Activated T-cell treated with anti-CD3 and anti-CD28 coated beads, Interleukin-2, amount 50 U/mL, for 72 hours (primary cell): Measurements from ENCODE around the gene CPNE1. TPM values are rescaled to one million over a fixed set of nuclear protein-coding genes. Genes with fewer than 3 reads are reported as not detected.

ENCODE experiments used
- ATAC-seq, 2 donors: fragments of 150-1000 bp; cut with Tn5 transposase; replicated peaks in 1 of 2; 2 replicates each; pipeline ENCODE4 v1.10.0; 2021; ENCODE audit warnings: moderate library complexity in 2 of 2, mild to moderate bottlenecking in 1 of 2
- DNase-seq, 2 donors: peaks; one replicate each; pipeline ENCODE4 v3.0.0; 2021 to 2022; ENCODE audit warnings: mixed read lengths in 1 of 2
- H3K27ac Mint-ChIP-seq: one replicate; pipeline ENCODE4 v1.8.0; 2022; ENCODE audit warnings: mild to moderate bottlenecking, moderate library complexity, mixed read lengths
- H3K27me3 Mint-ChIP-seq: one replicate; pipeline ENCODE4 v1.8.0; 2022; ENCODE audit warnings: low read depth, mixed read lengths
- H3K36me3 Mint-ChIP-seq, 2 donors: one replicate each; pipeline ENCODE4 v1.8.0; 2022; ENCODE audit warnings: mixed read lengths in 2 of 2, mild to moderate bottlenecking in 1 of 2; ENCODE audit not compliant: insufficient read depth in 2 of 2
- H3K4me1 Mint-ChIP-seq: one replicate; pipeline ENCODE4 v1.8.0; 2022; ENCODE audit warnings: low read depth, mixed read lengths
- H3K4me3 Mint-ChIP-seq, 2 donors: one replicate each; pipeline ENCODE4 v1.8.0; 2022; ENCODE audit warnings: mild to moderate bottlenecking in 2 of 2, mixed read lengths in 2 of 2, moderate library complexity in 2 of 2
- H3K9me3 Mint-ChIP-seq, 2 donors: one replicate each; pipeline ENCODE4 v1.8.0; 2022; ENCODE audit warnings: mixed read lengths in 2 of 2
- total RNA-seq, 2 donors: library from RNA; stranded (reverse); gene quantifications; one replicate each; pipeline ENCODE4 v1.2.3, GENCODE V29; 2022

Gene CPNE1
- total RNA-seq, 2 donors from 2014 or later, result 459 to 512 TPM

DNA sequence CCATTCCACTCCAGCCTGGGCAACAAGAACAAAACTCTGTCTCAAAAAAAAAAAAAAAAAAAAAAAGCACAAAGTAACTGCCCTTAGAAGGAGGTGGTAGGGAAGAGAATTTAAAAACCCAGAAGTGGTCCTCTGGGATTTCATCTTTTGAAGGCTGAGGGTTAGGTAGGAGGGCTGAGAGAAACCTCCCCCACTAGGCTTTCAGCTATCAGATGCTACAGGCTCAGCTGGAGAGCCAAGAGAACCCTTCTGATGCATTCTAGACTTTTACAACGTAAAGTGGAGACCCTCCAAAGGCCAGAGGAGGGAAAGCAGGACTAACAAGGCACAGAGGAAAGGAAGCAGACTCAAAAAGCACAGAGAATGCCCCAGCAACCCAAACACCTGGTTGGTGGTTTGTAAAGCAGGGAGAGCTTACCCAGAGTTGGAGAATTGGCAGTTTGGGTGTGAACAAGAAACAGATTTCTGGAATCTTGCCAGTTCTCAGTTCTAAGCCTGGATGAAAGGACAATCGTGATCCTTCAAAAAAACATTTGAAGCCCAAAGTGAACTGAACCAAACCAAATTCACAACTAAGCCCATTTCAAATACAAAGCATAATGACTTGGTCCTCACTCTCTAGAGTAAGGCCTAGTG, 72.2 kb downstream of the CPNE1 start:
- Mint-ChIP-seq H3K27ac (no peak overlapping the region), H3K4me3 (no peak overlapping the region), H3K4me1 (no peaks in the 10 kb centered on the region), H3K27me3 (peaks cover 8% of the 10 kb centered on the region), H3K9me3 (no peaks in the 10 kb centered on the region), H3K36me3 (no peaks in the 10 kb centered on the region)
- DNase-seq (no peak), ATAC-seq (no peak)

DNA sequence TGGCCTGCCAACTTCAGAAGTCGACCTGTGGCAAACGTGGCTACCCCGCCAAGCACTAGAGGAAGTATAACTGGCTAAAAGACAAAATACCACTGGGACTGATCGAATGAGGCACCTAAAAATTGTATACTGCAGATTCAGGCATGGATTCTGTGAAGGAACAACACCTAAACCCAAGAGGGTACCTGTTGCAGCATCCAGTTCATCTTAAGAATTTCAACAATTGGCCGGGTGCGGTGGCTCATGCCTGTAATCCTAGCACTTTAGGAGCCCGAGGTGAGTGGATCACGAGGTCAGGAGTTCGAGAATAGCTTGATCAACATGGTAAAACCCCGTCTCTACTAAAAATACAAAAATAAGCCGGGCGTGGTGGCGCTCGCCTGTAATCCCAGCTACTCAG, 76.3 kb downstream of the CPNE1 start:
- H3K36me3 Mint-ChIP-seq, result no peaks in the 10 kb centered on the region
- H3K4me3 Mint-ChIP-seq, result no peak overlapping the region
- H3K27me3 Mint-ChIP-seq, result no peaks in the 10 kb centered on the region
- DNase-seq (no peak), ATAC-seq (no peak)
- H3K27ac Mint-ChIP-seq, result no peak overlapping the region
- H3K9me3 Mint-ChIP-seq, result no peaks in the 10 kb centered on the region
- no peaks in the 10 kb centered on the region for H3K4me1 Mint-ChIP-seq

DNA sequence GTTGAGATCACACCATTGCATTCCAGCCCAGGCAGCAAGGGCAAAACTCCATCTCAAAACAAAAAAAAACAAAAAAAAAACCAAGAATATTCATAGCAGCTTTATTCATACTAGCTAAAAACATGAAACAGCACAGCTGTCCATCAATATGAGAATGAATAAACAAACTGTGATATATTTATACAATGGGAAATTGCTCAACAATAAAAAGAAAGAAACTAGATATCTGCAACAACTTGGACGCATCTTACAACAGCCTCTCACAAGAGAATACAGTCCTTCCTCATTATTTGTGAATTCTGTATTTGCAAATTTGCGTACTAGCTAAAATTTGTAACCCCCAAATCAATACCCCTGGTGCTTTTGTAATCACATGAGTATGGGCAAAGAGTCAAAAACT, 77.3 kb downstream of the CPNE1 start:
- Mint-ChIP-seq H3K4me1 (no peaks in the 10 kb centered on the region), H3K36me3 (no peaks in the 10 kb centered on the region), H3K9me3 (no peaks in the 10 kb centered on the region), H3K27me3 (no peaks in the 10 kb centered on the region), H3K27ac (no peak overlapping the region), H3K4me3 (no peak overlapping the region)
- ATAC-seq (no peak), DNase-seq (no peak)

DNA sequence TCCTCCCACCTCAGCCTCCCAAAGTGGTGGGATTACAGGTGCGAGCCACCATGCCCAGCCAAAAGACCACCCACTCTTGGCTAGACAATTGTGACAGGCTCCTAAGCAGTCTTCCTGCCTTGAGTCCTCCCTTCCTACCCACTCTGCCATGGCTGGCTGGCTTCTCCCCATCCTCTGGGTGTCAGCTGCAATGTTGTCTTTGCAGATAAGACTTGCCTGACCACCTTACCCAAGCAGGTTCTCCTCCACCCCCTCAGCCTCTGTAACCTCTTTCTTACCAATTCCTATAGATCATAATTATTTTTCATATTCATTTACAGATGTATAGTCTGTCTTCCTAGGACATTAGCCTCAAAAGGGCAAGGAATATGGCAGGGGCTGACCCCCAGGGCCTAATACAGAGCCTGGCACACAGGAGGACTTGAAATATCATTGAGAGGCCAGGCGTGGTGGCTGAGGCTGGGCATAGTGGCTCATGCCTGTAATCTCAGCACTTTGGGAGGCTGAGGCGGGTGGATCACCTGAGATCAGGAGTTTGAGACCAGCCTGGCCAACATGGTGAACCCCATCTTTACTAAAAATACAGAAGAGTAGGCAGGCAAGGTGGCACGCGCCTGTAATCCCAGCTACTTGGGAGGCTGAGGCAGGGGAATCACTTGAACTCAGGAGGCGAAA, 77.8 kb downstream of the CPNE1 start:
- no peak overlapping the region for H3K27ac Mint-ChIP-seq

DNA sequence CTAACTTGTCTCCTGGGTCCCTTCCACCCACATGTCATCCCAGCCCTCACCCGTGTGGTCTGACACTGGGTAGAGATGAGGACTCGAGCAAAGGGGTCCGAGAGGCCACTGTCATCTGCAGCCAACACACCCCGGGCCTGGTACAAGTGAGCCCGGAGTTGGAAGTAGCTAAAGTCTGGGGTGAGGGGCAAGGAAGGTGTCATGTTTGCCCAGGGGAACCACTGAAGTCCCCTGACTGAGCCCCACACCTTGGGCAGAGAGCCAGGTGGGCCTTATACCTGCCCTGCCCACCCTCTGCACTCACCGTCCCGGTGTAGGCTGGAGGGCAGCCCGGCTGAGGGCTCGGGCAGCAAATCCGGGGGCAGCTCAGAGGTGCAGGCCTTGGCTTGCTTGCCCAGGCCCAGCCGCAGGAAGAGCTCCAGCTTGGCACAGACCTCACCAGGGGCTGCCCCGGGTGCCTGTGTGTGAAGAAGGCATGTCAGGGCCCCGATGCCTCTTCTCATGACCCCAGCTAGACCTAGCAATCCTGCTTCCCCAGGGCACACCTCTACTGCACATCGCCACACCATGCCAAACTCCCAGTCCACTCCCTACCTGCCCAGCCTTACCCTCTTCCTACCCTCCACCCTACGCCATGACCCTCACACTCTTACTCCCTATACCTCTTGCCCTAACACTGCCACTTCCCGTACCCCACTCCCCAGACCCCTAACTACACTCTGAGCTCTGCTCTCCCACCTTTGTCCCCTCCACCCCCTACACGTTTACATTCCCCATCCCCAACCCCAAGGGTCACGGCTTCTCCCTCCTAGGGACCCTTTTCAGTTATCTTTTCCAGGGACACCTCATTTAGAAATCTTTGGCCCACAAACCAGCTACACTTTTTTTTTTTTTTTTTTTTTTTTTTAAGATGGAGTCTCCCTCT, 80.8 kb downstream of the CPNE1 start:
- no peaks in the 10 kb centered on the region for H3K36me3 Mint-ChIP-seq
- no peaks in the 10 kb centered on the region for H3K4me1 Mint-ChIP-seq
- H3K4me3 Mint-ChIP-seq, result no peak overlapping the region
- DNase-seq (no peak), ATAC-seq (no peak)
- H3K27ac Mint-ChIP-seq, result no peak overlapping the region
- H3K27me3 Mint-ChIP-seq, result no peaks in the 10 kb centered on the region
- H3K9me3 Mint-ChIP-seq, result no peaks in the 10 kb centered on the region

More for the DNA sequence above, 77.8 kb downstream of the CPNE1 start:
- DNase-seq (no peak), ATAC-seq (no peak)
- no peaks in the 10 kb centered on the region for H3K9me3 Mint-ChIP-seq
- H3K4me1 Mint-ChIP-seq, result no peaks in the 10 kb centered on the region
- no peak overlapping the region for H3K4me3 Mint-ChIP-seq
- no peaks in the 10 kb centered on the region for H3K27me3 Mint-ChIP-seq
- H3K36me3 Mint-ChIP-seq, result no peaks in the 10 kb centered on the region

DNA sequence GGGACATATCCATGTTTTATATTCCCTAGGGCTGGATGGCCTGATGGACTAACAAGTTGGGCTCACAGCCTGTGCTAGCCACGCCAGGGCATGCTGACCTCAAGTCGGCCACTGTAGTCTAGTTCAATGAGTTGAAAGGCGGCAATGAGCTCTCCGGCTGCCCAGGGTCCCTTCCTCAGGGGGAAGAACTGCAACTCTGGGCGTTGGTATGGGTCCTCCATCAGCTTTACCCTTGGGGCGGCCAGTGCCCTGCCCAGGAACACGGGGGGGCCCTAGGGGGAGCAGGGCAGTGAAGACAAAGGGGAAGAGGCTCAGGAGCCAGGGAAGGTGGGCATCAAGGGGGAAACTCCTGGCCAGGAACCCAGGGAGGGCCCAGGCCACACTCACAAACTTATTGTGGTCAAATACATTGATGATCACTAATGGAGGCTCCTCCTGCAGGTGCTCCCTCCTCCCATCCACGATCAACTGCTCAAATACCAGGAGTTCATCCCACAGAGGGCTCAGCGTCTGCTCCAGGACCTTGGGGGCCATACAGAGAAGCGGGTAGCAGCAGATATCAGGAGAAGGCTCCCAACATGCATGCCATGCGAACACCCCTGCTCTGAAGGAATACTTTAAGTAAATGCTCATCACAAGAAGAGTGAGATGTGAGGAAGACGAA, 81.8 kb downstream of the CPNE1 start:
- H3K36me3 Mint-ChIP-seq, result no peaks in the 10 kb centered on the region
- H3K27me3 Mint-ChIP-seq, result no peaks in the 10 kb centered on the region
- no peak overlapping the region for H3K4me3 Mint-ChIP-seq
- H3K4me1 Mint-ChIP-seq, result no peaks in the 10 kb centered on the region
- ATAC-seq (no peak), DNase-seq (no peak)
- no peak overlapping the region for H3K27ac Mint-ChIP-seq
- H3K9me3 Mint-ChIP-seq, result no peaks in the 10 kb centered on the region

DNA sequence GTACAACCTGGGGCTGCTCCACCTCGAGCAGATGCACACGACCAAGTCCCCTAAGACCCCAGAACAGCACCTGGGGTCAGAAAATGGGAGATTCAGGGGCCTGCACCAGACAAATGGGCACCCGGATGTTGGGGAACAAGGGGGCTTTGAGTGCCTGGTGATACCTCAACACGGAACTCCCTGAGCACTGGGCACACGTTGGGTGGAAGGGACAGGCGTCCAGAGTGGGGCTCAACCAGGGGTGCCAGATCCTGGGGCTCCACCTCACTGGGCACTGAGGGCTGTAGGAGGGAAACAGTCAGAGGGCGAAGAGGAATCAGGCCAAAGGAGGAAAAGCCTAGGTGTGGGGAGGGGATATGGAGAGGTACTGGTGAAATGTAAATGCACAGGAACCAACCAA, 82.6 kb downstream of the CPNE1 start:
- Mint-ChIP-seq H3K4me1 (no peaks in the 10 kb centered on the region), H3K27me3 (no peaks in the 10 kb centered on the region), H3K4me3 (no peak overlapping the region), H3K36me3 (no peaks in the 10 kb centered on the region), H3K9me3 (no peaks in the 10 kb centered on the region), H3K27ac (no peak overlapping the region)
- ATAC-seq (no peak), DNase-seq (no peak)

DNA sequence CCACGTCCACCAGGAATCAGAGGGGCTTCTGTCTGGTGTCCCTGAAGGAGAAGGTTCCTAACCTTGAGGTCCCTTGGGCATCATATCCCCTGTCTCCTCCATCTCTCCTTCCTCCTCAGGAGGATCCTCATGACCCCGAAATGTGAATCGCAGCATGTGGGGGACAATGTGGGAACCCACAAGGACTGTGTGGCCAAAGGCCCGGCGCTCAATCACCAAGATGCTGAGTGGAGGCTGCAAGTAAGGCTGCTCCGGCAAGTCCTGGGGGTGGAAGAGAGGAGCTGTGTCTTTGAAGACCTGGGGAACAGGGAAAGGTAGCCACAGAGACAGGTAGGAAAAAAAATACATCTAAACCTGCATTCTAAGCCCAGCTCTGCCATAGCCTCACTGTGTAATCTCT, 85.5 kb downstream of the CPNE1 start:
- no peaks in the 10 kb centered on the region for H3K4me1 Mint-ChIP-seq
- DNase-seq (no peak), ATAC-seq (no peak)
- H3K27me3 Mint-ChIP-seq, result no peaks in the 10 kb centered on the region
- peaks cover 0 to 1% of the 10 kb centered on the region in 2 donors for H3K36me3 Mint-ChIP-seq
- H3K9me3 Mint-ChIP-seq, result no peaks in the 10 kb centered on the region
- H3K27ac Mint-ChIP-seq, result no peak overlapping the region
- H3K4me3 Mint-ChIP-seq, result no peak overlapping the region

DNA sequence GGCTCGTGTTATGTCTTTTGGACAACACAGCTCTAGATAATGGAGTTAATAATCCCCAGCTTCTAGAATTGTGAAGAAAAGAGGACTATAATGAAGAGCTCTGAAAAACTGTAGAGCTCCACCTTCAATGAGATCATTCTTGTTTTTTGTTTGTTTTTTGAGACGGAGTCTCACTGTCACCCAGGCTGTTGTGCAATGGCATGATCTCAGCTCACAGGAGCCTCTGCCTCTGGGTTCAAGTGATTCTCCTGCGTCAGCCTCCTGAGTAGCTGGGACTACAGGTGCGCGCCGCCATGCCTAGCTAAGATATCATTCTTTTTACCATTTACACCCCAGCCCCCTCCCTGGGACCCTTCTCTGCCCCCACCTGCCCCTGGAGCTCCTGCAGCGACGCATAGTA, 86.2 kb downstream of the CPNE1 start:
- DNase-seq, result no peak
- Mint-ChIP-seq H3K4me3 (no peak overlapping the region), H3K4me1 (no peaks in the 10 kb centered on the region), H3K27ac (no peak overlapping the region), H3K9me3 (no peaks in the 10 kb centered on the region), H3K27me3 (no peaks in the 10 kb centered on the region), H3K36me3 (peaks cover 0 to 4% of the 10 kb centered on the region in 2 donors)
- no peak for ATAC-seq

DNA sequence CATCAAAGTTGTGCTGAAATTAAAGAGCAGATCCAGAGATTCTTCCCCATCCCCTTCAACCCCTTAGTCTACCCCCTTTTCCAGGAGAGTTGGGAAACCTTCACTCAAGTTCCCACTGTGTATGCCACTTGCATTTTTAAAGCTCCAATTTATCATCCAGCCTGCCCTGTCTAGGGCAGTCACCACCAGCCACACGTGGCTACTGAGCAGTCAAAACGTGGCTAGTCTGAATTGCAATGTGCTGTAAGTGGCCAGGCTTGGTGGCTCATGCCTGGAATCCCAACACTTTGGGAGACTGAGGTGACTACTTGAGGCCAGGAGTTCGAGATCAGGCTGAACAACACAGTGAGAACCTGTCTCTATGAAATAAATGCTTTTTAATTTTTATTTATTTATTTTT, 87.9 kb downstream of the CPNE1 start:
- no peak for DNase-seq
- H3K27ac Mint-ChIP-seq, result no peak overlapping the region
- ATAC-seq, result no peak
- no peak overlapping the region for H3K4me3 Mint-ChIP-seq
- H3K4me1 Mint-ChIP-seq, result no peaks in the 10 kb centered on the region
- peaks cover 2 to 9% of the 10 kb centered on the region in 2 donors for H3K36me3 Mint-ChIP-seq
- H3K9me3 Mint-ChIP-seq, result peaks cover 0 to 2% of the 10 kb centered on the region in 2 donors
- no peaks in the 10 kb centered on the region for H3K27me3 Mint-ChIP-seq
